Activated naive CD8-positive, alpha-beta T cell (primary cell): ENCODE data around the gene COL4A6.

Source experiments
- H3K27ac Mint-ChIP-seq: one replicate; pipeline ENCODE4 v1.8.0; 2021; ENCODE audit warnings: mixed read lengths
- H3K27me3 Mint-ChIP-seq: one replicate; pipeline ENCODE4 v1.8.0; 2021; ENCODE audit warnings: mixed read lengths
- H3K36me3 Mint-ChIP-seq: one replicate; pipeline ENCODE4 v1.8.0; 2021; ENCODE audit warnings: mixed read lengths
- H3K4me1 Mint-ChIP-seq: one replicate; pipeline ENCODE4 v1.8.0; 2021; ENCODE audit warnings: low read depth, mixed read lengths
- H3K4me3 Mint-ChIP-seq: one replicate; pipeline ENCODE4 v1.8.0; 2021; ENCODE audit warnings: mild to moderate bottlenecking, mixed read lengths
- H3K9me3 Mint-ChIP-seq: one replicate; pipeline ENCODE4 v1.8.0; 2021; ENCODE audit warnings: low read depth, mixed read lengths

COL4A6 gene

DNA sequence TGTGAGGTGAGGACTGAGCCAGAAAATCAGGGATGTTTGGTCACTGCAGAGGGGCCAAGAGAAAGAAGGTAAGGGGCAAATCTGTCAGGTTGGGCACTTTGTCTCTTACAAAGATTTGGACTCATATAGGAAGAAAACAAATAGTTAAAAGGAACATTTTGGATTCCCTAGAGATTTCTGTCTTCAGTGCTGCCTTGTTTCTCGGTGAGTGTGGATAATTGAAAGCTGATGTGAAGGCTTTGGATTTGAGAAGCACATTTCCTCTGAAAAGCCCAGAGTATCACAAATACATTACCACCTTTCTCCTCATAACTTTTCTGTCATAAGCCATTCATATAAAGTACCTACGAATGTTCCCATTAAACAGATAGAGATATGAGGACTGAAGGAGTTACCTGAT lies 239.2 kb downstream of the COL4A6 start:
- H3K27me3 Mint-ChIP-seq, result no peaks in the 10 kb centered on the region
- no peaks in the 10 kb centered on the region for H3K36me3 Mint-ChIP-seq
- no peaks in the 10 kb centered on the region for H3K4me1 Mint-ChIP-seq
- H3K9me3 Mint-ChIP-seq, result no peaks in the 10 kb centered on the region
- no peak overlapping the region for H3K27ac Mint-ChIP-seq
- no peak overlapping the region for H3K4me3 Mint-ChIP-seq

- no peak overlapping the region for H3K4me3 Mint-ChIP-seq
- no peak overlapping the region for H3K27ac Mint-ChIP-seq
- no peaks in the 10 kb centered on the region for H3K9me3 Mint-ChIP-seq
- no peaks in the 10 kb centered on the region for H3K27me3 Mint-ChIP-seq
- no peaks in the 10 kb centered on the region for H3K4me1 Mint-ChIP-seq
- H3K36me3 Mint-ChIP-seq, result no peaks in the 10 kb centered on the region
Measured at GRCh38 chrX:108198420-108198819, 239.8 kb downstream of the COL4A6 start.

GRCh38 chrX:108186811-108187210 lies 251.4 kb downstream of the COL4A6 start:
- no peak overlapping the region for H3K27ac Mint-ChIP-seq
- no peak overlapping the region for H3K4me3 Mint-ChIP-seq
- no peaks in the 10 kb centered on the region for H3K36me3 Mint-ChIP-seq
- H3K27me3 Mint-ChIP-seq, result no peaks in the 10 kb centered on the region
- H3K9me3 Mint-ChIP-seq, result no peaks in the 10 kb centered on the region
- no peaks in the 10 kb centered on the region for H3K4me1 Mint-ChIP-seq

DNA sequence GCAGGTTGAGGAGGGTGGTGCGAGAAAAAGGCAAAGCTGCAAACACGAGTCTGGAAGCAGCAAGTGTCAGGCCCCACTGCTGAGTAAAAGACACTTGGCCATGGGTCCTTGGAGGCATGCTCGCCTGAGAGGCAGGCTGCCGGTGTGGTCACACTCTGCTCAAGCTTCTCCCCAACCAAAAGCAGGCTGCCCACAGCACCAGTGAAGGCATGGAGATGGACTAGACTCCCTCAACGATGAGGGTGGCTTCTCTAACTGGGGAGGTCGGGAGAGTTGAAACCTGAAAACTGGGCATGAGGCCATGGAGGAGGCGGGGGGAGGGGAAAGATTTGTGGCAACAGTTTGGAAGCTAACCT lies 260.1 kb downstream of the COL4A6 start:
- no peaks in the 10 kb centered on the region for H3K9me3 Mint-ChIP-seq
- H3K27me3 Mint-ChIP-seq, result no peaks in the 10 kb centered on the region
- no peaks in the 10 kb centered on the region for H3K4me1 Mint-ChIP-seq
- no peak overlapping the region for H3K4me3 Mint-ChIP-seq
- H3K36me3 Mint-ChIP-seq, result no peaks in the 10 kb centered on the region
- H3K27ac Mint-ChIP-seq, result no peak overlapping the region

DNA sequence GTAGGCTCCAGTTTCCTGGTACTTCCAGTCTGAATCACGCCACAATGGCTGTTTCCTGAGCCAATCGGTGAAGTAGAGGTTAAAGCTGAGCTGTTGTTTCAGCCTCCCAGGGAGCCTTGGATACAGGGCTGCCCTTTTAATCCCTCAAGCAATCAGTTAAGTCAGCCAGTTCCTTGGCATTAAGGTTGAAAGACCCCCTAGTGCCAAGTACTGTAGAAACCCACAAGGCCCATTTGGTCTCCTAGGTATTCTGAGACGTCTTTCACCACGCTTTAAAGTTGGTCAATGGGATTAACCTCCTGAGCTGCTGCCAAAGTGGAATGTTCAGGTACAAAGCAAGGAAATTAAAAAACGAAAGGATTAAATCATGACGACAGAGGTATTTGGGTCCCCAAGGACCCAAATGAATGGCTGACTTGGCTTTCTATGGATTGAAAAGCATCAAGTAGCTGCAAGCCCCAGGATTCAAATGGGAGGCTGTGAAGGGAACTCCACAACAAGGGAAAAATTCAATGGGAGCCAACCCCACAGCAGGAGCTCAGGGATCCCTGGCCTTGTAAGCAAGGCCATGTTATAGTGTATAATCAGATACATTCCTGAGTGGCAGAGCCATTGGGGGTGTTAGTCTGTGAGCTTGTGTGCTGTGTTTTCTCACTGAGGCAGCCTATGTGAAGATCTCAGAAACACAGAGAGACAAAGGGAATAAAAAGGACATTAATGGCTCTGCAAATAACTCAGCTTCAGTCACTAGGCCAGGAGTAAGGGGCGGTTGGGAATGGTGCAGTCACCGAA lies 260.7 kb downstream of the COL4A6 start:
- Mint-ChIP-seq H3K9me3 (no peaks in the 10 kb centered on the region), H3K4me3 (no peak overlapping the region), H3K27me3 (no peaks in the 10 kb centered on the region), H3K4me1 (no peaks in the 10 kb centered on the region), H3K36me3 (no peaks in the 10 kb centered on the region), H3K27ac (no peak overlapping the region)

- H3K4me1 Mint-ChIP-seq, result no peaks in the 10 kb centered on the region
- H3K27ac Mint-ChIP-seq, result no peak overlapping the region
- no peaks in the 10 kb centered on the region for H3K36me3 Mint-ChIP-seq
- H3K4me3 Mint-ChIP-seq, result no peak overlapping the region
- H3K9me3 Mint-ChIP-seq, result no peaks in the 10 kb centered on the region
- H3K27me3 Mint-ChIP-seq, result no peaks in the 10 kb centered on the region
Measured at GRCh38 chrX:108173874-108174273, 264.3 kb downstream of the COL4A6 start.

- H3K4me3 Mint-ChIP-seq, result no peak overlapping the region
Measured at GRCh38 chrX:108171671-108172070, 266.6 kb downstream of the COL4A6 start.

GRCh38 chrX:108169768-108170167 lies 268.5 kb downstream of the COL4A6 start:
- Mint-ChIP-seq H3K27me3 (no peaks in the 10 kb centered on the region), H3K4me1 (no peaks in the 10 kb centered on the region), H3K27ac (no peak overlapping the region), H3K9me3 (no peaks in the 10 kb centered on the region), H3K36me3 (no peaks in the 10 kb centered on the region), H3K4me3 (no peak overlapping the region)

More at GRCh38 chrX:108171671-108172070, 266.6 kb downstream of the COL4A6 start:
- no peaks in the 10 kb centered on the region for H3K36me3 Mint-ChIP-seq
- H3K27ac Mint-ChIP-seq, result no peak overlapping the region
- no peaks in the 10 kb centered on the region for H3K9me3 Mint-ChIP-seq
- H3K27me3 Mint-ChIP-seq, result no peaks in the 10 kb centered on the region
- H3K4me1 Mint-ChIP-seq, result no peaks in the 10 kb centered on the region

- no peaks in the 10 kb centered on the region for H3K36me3 Mint-ChIP-seq
- no peak overlapping the region for H3K4me3 Mint-ChIP-seq
- no peaks in the 10 kb centered on the region for H3K27me3 Mint-ChIP-seq
- no peak overlapping the region for H3K27ac Mint-ChIP-seq
- no peaks in the 10 kb centered on the region for H3K4me1 Mint-ChIP-seq
- H3K9me3 Mint-ChIP-seq, result no peaks in the 10 kb centered on the region
Measured at GRCh38 chrX:108168961-108169740, 269.1 kb downstream of the COL4A6 start.

DNA sequence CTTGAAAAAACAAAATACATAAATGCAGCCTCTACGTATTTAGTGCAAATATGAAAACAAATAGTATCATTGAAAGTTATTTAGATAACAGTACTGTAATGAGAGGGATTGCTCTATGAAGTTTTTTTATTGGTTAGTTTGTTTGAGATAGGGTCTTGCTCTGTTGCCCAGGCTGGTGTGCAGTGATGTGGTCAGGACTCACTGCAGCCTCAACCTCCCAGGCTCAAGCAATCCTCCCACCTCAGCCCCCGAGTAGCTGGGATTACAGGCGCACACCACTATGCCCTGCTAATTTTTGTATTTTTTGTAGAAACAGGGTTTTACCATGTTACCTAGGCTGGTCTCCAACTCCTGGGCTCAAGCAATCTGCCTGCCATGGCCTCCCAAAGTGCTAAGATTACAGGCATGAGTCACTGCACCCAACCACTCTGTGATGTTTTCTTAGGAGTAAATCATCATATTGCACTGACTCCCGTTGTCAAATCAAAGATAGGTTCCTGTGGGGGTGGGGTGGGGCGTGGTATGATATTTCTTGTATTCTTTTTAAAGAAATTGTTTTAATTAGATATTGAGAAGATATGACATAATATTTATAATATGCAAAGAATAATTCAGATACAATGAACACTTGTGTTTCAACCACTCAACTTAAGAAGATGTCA lies 270.9 kb downstream of the COL4A6 start:
- Mint-ChIP-seq H3K4me1 (no peaks in the 10 kb centered on the region), H3K9me3 (no peaks in the 10 kb centered on the region), H3K4me3 (no peak overlapping the region), H3K27ac (no peak overlapping the region), H3K27me3 (no peaks in the 10 kb centered on the region), H3K36me3 (no peaks in the 10 kb centered on the region)

DNA sequence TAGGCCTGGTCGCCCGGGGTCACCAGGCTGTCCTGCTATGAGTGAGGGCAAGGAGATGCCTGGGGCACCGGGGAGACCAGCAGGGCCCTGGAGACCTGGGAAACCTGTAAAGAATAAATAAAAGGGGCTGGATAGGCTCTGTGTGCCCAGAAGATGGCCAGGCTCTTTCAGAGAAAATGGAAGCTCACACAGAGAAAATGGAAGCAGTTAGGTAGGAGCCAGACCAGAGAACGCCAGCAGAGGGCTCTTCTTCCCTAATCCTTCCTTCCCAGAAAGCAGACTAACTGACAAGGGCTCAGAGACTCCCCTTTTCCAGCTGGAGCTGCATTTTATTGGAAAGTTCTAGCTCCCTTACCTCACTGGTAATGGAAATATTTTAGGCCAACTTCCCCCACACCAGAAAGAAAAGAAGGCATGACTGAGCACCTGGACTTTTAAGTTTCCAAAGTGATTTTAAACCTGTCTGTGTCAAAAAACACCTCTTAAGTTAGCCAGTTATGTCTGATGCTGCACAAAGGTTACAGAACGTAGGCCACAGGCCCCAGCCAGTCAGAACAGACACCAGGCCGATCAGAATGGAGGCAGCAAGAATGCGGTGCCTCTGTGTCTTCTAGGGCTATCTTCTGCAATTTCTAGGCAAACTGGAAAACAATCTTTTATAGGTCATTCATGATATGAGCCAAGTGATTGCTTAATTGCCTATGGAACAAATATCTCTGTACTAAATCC lies 272.7 kb downstream of the COL4A6 start:
- Mint-ChIP-seq H3K4me3 (no peak overlapping the region), H3K4me1 (no peaks in the 10 kb centered on the region), H3K27me3 (no peaks in the 10 kb centered on the region), H3K36me3 (no peaks in the 10 kb centered on the region), H3K9me3 (no peaks in the 10 kb centered on the region), H3K27ac (no peak overlapping the region)

GRCh38 chrX:108163333-108164082 lies 274.7 kb downstream of the COL4A6 start:
- Mint-ChIP-seq H3K27me3 (no peaks in the 10 kb centered on the region), H3K36me3 (no peaks in the 10 kb centered on the region), H3K27ac (no peak overlapping the region), H3K9me3 (no peaks in the 10 kb centered on the region), H3K4me3 (no peak overlapping the region), H3K4me1 (no peaks in the 10 kb centered on the region)

- Mint-ChIP-seq H3K36me3 (no peaks in the 10 kb centered on the region), H3K4me1 (no peaks in the 10 kb centered on the region), H3K4me3 (no peak overlapping the region), H3K27ac (no peak overlapping the region), H3K27me3 (no peaks in the 10 kb centered on the region), H3K9me3 (no peaks in the 10 kb centered on the region)
Measured at GRCh38 chrX:108162265-108162664, 276.0 kb downstream of the COL4A6 start.

DNA sequence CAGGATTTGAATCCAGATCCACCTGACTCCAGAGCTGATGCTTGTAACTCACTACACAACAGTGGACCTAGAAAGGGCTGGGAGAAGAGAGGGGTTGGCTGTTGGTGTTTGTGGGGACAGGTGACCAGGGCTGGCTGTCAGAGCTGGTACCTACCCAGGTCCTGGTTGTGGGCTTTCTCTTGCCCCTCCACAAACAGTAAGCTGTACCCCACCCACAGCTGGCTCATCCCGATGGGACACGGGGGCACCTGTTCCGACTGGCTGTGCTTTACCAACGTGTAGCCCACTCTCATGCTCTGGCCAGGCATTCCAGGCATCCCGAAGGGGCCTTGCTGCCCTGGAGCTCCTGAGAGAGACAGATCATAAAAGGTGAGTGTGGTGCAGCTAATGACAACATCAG lies 277.9 kb downstream of the COL4A6 start:
- no peaks in the 10 kb centered on the region for H3K27me3 Mint-ChIP-seq
- H3K9me3 Mint-ChIP-seq, result no peaks in the 10 kb centered on the region
- no peaks in the 10 kb centered on the region for H3K4me1 Mint-ChIP-seq
- H3K27ac Mint-ChIP-seq, result no peak overlapping the region
- no peak overlapping the region for H3K4me3 Mint-ChIP-seq
- no peaks in the 10 kb centered on the region for H3K36me3 Mint-ChIP-seq
